Myometrial cell (primary cell): ENCODE measurements around the gene CACNB1. TPM values are rescaled to one million over a fixed set of nuclear protein-coding genes. Genes with fewer than 3 reads are reported as not detected.

ENCODE experiments used
- total RNA-seq: library from RNA; depleted of rRNA; stranded (reverse); fragments of >200 nt; gene quantifications from 2 replicates; pipeline ENCODE4 v1.2.3, GENCODE V29; 2015

CACNB1 gene
- 4.6 and 5.0 TPM in 2 replicates for total RNA-seq

DNA sequence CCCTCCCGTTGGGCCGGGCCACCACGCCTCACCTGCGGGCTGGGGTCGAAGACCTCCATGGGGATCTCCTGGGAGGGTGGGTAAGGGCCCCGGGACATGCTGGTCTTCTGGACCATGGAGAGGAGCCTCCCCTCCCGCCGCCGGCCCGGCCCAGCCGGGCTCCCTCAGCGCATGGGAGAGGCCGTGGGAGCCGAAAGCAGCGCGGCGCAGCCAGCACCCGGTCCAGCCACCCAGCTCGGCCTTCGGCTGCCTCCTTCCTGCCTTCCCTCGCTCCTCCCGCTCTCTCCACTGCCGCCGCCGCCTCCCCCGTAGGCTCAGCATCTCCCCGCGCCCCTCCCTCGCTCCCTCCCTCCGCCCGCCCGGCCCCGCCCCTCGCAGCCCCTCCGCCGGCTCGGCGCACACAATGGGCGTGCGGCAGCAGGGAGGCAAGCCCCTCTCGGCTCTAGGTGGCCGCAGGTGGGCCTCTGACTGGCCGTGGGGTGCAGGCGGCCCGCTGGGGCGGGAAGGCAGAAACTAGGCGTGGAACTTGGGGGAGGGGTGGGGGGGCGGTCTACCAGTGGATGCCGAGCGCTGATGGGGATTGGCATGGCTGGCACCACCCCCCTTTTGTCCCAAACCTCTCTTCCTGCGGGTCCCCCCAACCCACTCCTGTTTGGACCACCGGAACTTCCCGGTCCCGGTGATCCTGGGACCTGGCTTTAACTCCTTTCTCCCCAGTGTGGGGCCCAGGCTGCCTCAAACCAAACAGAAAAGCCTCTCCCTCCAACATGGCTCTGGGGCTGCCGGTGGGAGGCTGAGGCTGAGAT is at the start of gene CACNB1:
Gene CACNB1, minus strand, starts transcription at position 290 of the 806 bp plus-strand sequence. Its CDS starts 174 bp downstream, at position 116.

GRCh38 chr17:39225308-39225958 is 28.0 kb upstream of the CACNB1 start, which contains the start of gene STAC2:
STAC2 (minus strand) TSS chr17:39225945; CDS start chr17:39225502, 443 bp downstream.

DNA sequence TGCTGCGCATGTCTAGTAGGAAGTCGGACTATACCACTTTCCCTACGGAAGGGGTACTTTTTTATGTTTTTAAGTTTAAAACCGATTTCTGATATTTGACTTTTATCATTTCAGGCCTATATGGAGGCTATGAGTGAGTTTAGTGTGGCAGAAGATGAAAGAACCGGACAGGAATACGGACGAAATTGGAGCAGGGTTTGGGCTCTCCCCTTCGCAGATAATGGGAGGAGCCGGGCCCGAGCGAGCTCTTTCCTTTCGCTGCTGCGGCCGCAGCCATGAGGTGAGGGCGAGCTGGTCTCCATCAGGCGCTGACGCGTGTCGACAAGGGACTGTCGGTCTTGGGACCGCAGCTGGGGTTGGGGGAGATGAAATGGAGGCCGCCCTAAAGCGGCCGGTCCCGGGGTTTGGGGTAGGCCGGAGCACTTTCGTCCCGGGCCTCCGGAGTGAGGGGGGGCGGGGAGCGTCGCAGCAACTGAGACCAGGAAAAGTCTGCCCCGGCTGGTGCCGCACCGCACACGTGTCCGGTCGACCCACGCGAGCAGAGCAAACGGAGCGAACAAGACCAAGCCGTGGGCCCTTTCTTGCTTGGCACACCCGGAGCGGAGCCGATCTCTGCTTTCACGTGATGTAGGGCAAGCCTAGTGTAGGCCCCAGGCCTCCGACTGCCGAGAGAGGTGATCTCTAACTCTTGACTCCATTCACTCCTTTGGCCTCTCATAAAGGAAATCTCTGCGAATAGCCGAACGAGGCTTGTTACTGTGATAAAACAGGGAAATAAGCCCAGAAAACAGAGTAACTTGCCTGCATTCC is 2.8 kb upstream of the CACNB1 start, which contains the start of gene RPL19:
Gene RPL19, plus strand, starts transcription at position 214 of the 810 bp plus-strand sequence. Its CDS starts 62 bp downstream, at position 276.

DNA sequence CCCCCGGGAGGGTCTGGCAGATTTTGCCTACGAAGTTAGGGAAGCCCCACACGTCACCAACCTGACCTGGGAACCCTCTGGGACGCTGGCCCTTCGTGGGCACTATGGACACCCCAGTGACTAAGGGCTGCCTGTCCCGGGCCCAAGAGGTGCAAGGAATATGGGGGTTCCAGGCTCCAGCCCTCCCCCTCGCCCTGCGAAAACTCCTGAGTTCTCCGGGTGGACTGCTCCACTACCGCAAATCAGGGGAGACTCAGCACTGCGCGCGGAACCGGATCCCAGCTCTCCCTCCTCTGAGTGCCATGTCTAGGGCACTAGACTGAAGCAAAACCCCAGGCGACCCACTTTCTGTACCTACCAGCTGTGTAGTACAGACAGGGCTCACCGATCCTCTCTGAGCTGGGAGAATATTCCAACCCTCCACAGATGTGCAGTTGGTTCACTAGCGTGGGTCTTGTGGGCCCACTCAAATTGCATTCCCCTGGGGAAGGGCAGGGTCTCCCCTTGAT is 31.6 kb downstream of the CACNB1 start, which contains the start of gene ARL5C:
Gene ARL5C, minus strand, starts transcription at position 321 of the 509 bp plus-strand sequence. CDS start 401 bp downstream, outside the sequence.

GRCh38 chr17:39151150-39151942 is 46.1 kb downstream of the CACNB1 start, which contains the start of gene PLXDC1:
PLXDC1 (minus strand) TSS chr17:39151637; CDS start chr17:39151437, 200 bp downstream.

Other genes starting within 250 kb of the CACNB1 start
- gene FBXO47, start 230.3 kb downstream of the CACNB1 start, total RNA-seq: not detected in 2 replicates
- not detected in 2 replicates for gene PLXDC1, start 46.0 kb downstream of the CACNB1 start, total RNA-seq
- gene ARL5C, start 31.5 kb downstream of the CACNB1 start, total RNA-seq: not detected in 2 replicates
- gene RPL19, start 2.6 kb upstream of the CACNB1 start, total RNA-seq: 2,588 and 2,745 TPM in 2 replicates
- gene STAC2, start 28.3 kb upstream of the CACNB1 start, total RNA-seq: not detected in 2 replicates
- 8.2 and 9.2 TPM in 2 replicates for gene FBXL20, start 204.0 kb upstream of the CACNB1 start, total RNA-seq